Kasumi-1 (cell line): ENCODE results near the gene TTC33.

Experiments
- DNase-seq, 2 experiments: peaks; one replicate each; lab custom pipeline; 2025; lab: John Stamatoyannopoulos, UW

Gene TTC33

GRCh38 chr5:40483316-40483715, 272.4 kb downstream of the TTC33 start:
- no peak for DNase-seq

- DNase-seq = no peak
These were observed 274.5 kb downstream of the TTC33 start for GRCh38 chr5:40481241-40481640.

- no peak for DNase-seq
These were observed 275.4 kb downstream of the TTC33 start for GRCh38 chr5:40480392-40480791.

- no peak for DNase-seq
These were observed 275.8 kb downstream of the TTC33 start for GRCh38 chr5:40479939-40480338.

GRCh38 chr5:40478766-40479165, 277.0 kb downstream of the TTC33 start:
- DNase-seq = no peak

- no peak for DNase-seq
These were observed 277.8 kb downstream of the TTC33 start for GRCh38 chr5:40477856-40478546.

DNA sequence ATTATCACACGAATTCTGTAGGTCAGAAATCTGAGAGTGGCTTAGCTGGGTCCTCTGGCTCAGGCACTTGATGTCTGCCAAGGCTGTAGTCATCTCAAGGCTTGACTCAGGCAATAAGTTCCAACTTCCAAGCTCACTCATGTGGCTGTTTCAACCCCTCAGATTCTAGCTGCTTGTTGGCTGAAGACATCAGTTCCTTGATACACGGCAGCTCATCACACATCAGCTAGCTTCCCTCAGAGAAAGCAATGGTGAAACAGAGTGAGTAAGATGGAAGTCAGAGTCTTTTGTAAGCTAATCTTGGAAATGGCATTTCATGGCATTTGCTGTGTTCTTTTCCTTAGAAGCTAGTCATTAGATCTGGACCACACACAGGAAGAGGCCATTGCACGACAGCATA, 280.2 kb downstream of the TTC33 start:
- no peak for DNase-seq

- no peak for DNase-seq
These were observed 281.5 kb downstream of the TTC33 start for GRCh38 chr5:40474250-40474649.

- no peak for DNase-seq
These were observed 290.3 kb downstream of the TTC33 start for GRCh38 chr5:40465416-40465815.

- no peak for DNase-seq
These were observed 291.2 kb downstream of the TTC33 start for GRCh38 chr5:40464511-40464910.
